Measurements from ENCODE around the gene RHBDL1.

Gene RHBDL1

GRCh38 chr16:674968-675883 lies at the start of gene RHBDL1:
Gene RHBDL1 (plus strand): TSS chr16:675671. CDS start chr16:675791, 120 bp downstream.
- DNase-seq (ENCODE audit: low read depth in 2 of 2) = no peak

- no peak for DNase-seq (ENCODE audit: low read depth in 2 of 2)
Observed at GRCh38 chr16:625977-626765, 49.3 kb upstream of the RHBDL1 start.

- DNase-seq (ENCODE audit: low read depth in 2 of 2) = no peak
Observed at GRCh38 chr16:626787-627453, 48.6 kb upstream of the RHBDL1 start.

- DNase-seq (ENCODE audit: low read depth in 2 of 2) = no peak
Observed at GRCh38 chr16:627454-628239, 47.8 kb upstream of the RHBDL1 start.

- DNase-seq (ENCODE audit: low read depth in 2 of 2) = no peak
Observed at GRCh38 chr16:628321-629061, 47.0 kb upstream of the RHBDL1 start.

GRCh38 chr16:629185-629832 lies 46.2 kb upstream of the RHBDL1 start:
- no peak for DNase-seq (ENCODE audit: low read depth in 2 of 2)

- DNase-seq (ENCODE audit: low read depth in 2 of 2) = no peak
Observed at GRCh38 chr16:629833-630248, 45.6 kb upstream of the RHBDL1 start.

- DNase-seq (ENCODE audit: low read depth in 2 of 2) = no peak
Observed at GRCh38 chr16:630249-630814, 45.1 kb upstream of the RHBDL1 start.

GRCh38 chr16:630815-631405 lies 44.6 kb upstream of the RHBDL1 start, which contains the start of gene WFIKKN1:
Gene WFIKKN1 (plus strand): TSS chr16:630985. CDS start chr16:631254, 269 bp downstream.
- no peak for DNase-seq (ENCODE audit: low read depth in 2 of 2)

GRCh38 chr16:631808-632358 lies 43.6 kb upstream of the RHBDL1 start:
- no peak for DNase-seq (ENCODE audit: low read depth in 2 of 2)

GRCh38 chr16:632486-633335 lies 42.8 kb upstream of the RHBDL1 start:
- no peak for DNase-seq (ENCODE audit: low read depth in 2 of 2)

GRCh38 chr16:633336-634050 lies 42.0 kb upstream of the RHBDL1 start:
- DNase-seq (ENCODE audit: low read depth in 2 of 2) = no peak

GRCh38 chr16:634051-634670 lies 41.3 kb upstream of the RHBDL1 start:
- DNase-seq (ENCODE audit: low read depth in 2 of 2) = no peak

- no peak for DNase-seq (ENCODE audit: low read depth in 2 of 2)
Observed at GRCh38 chr16:634996-635395, 40.5 kb upstream of the RHBDL1 start.

- DNase-seq (ENCODE audit: low read depth in 2 of 2) = no peak
Observed at GRCh38 chr16:635573-636205, 39.8 kb upstream of the RHBDL1 start.

All from stimulated activated CD8-positive, alpha-beta memory T cell treated with anti-CD3 and anti-CD28 coated beads, Interleukin-7, amount 100 ng/mL, for 4 hours (primary cell).